ENCODE results near the gene STUB1.

The STUB1 gene

GRCh38 chr16:724188-725040 lies 44.2 kb downstream of the STUB1 start:
- Histone ChIP-seq H3K4me3 (ENCODE audit: low read length) (no peak overlapping the region), H3K9ac (ENCODE audit: low read length) (no peak overlapping the region), H3K36me3 (ENCODE audit: control insufficient read depth, insufficient read depth, low read length) (no peaks in the 10 kb centered on the region), H3K27me3 (ENCODE audit: control insufficient read depth, insufficient read depth, low read length) (peaks cover 19% of the 10 kb centered on the region), H3K4me1 (ENCODE audit: control insufficient read depth, insufficient read depth, low read length) (peaks cover 35% of the 10 kb centered on the region), H3K9me3 (ENCODE audit: control insufficient read depth, low read length) (no peaks in the 10 kb centered on the region)

GRCh38 chr16:725041-725376 lies 44.8 kb downstream of the STUB1 start:
- no peak overlapping the region for H3K9ac ChIP-seq (ENCODE audit: low read length)
- H3K4me1 ChIP-seq (ENCODE audit: control insufficient read depth, insufficient read depth, low read length) = peaks cover 29% of the 10 kb centered on the region
- H3K9me3 ChIP-seq (ENCODE audit: control insufficient read depth, low read length) = no peaks in the 10 kb centered on the region
- no peak overlapping the region for H3K4me3 ChIP-seq (ENCODE audit: low read length)
- no peaks in the 10 kb centered on the region for H3K36me3 ChIP-seq (ENCODE audit: control insufficient read depth, insufficient read depth, low read length)
- H3K27me3 ChIP-seq (ENCODE audit: control insufficient read depth, insufficient read depth, low read length) = peaks cover 19% of the 10 kb centered on the region

- Histone ChIP-seq H3K4me3 (ENCODE audit: low read length) (no peak overlapping the region), H3K9ac (ENCODE audit: low read length) (no peak overlapping the region), H3K9me3 (ENCODE audit: control insufficient read depth, low read length) (no peaks in the 10 kb centered on the region), H3K36me3 (ENCODE audit: control insufficient read depth, insufficient read depth, low read length) (no peaks in the 10 kb centered on the region), H3K4me1 (ENCODE audit: control insufficient read depth, insufficient read depth, low read length) (peaks cover 25% of the 10 kb centered on the region), H3K27me3 (ENCODE audit: control insufficient read depth, insufficient read depth, low read length) (peaks cover 19% of the 10 kb centered on the region)
These were observed 45.4 kb downstream of the STUB1 start for GRCh38 chr16:725463-726187.

GRCh38 chr16:726188-726437 lies 45.9 kb downstream of the STUB1 start:
- no peaks in the 10 kb centered on the region for H3K36me3 ChIP-seq (ENCODE audit: control insufficient read depth, insufficient read depth, low read length)
- peaks cover 19% of the 10 kb centered on the region for H3K27me3 ChIP-seq (ENCODE audit: control insufficient read depth, insufficient read depth, low read length)
- H3K9me3 ChIP-seq (ENCODE audit: control insufficient read depth, low read length) = no peaks in the 10 kb centered on the region
- no peak overlapping the region for H3K9ac ChIP-seq (ENCODE audit: low read length)
- no peak overlapping the region for H3K4me3 ChIP-seq (ENCODE audit: low read length)
- peaks cover 25% of the 10 kb centered on the region for H3K4me1 ChIP-seq (ENCODE audit: control insufficient read depth, insufficient read depth, low read length)

- peak within 1 kb of the TSS; percentile 31 for H3K4me3 ChIP-seq (ENCODE audit: low read length)
- peaks cover 19% of the 10 kb centered on the region for H3K27me3 ChIP-seq (ENCODE audit: control insufficient read depth, insufficient read depth, low read length)
- peaks cover 22% of the 10 kb centered on the region for H3K4me1 ChIP-seq (ENCODE audit: control insufficient read depth, insufficient read depth, low read length)
- no peaks in the 10 kb centered on the region for H3K9me3 ChIP-seq (ENCODE audit: control insufficient read depth, low read length)
- no peaks in the 10 kb centered on the region for H3K36me3 ChIP-seq (ENCODE audit: control insufficient read depth, insufficient read depth, low read length)
- peak within 1 kb of the TSS; percentile 22 for H3K9ac ChIP-seq (ENCODE audit: low read length)
These were observed 46.5 kb downstream of the STUB1 start, which contains the start of the genes CCDC78 and HAGHL for GRCh38 chr16:726438-727290. CCDC78 (minus strand) TSS chr16:726443; CDS start chr16:726367, 76 bp downstream. HAGHL (plus strand) TSS chr16:727106; CDS start chr16:727510, 404 bp downstream.

GRCh38 chr16:727291-727977 lies 47.2 kb downstream of the STUB1 start:
- Histone ChIP-seq H3K36me3 (ENCODE audit: control insufficient read depth, insufficient read depth, low read length) (no peaks in the 10 kb centered on the region), H3K27me3 (ENCODE audit: control insufficient read depth, insufficient read depth, low read length) (peaks cover 19% of the 10 kb centered on the region), H3K4me3 (ENCODE audit: low read length) (peak overlapping the region; percentile 31), H3K4me1 (ENCODE audit: control insufficient read depth, insufficient read depth, low read length) (peaks cover 19% of the 10 kb centered on the region), H3K9me3 (ENCODE audit: control insufficient read depth, low read length) (no peaks in the 10 kb centered on the region), H3K9ac (ENCODE audit: low read length) (peak overlapping the region; percentile 22)

GRCh38 chr16:728131-728889 lies 48.1 kb downstream of the STUB1 start:
- H3K9ac ChIP-seq (ENCODE audit: low read length) = no peak overlapping the region
- no peak overlapping the region for H3K4me3 ChIP-seq (ENCODE audit: low read length)
- peaks cover 19% of the 10 kb centered on the region for H3K4me1 ChIP-seq (ENCODE audit: control insufficient read depth, insufficient read depth, low read length)
- no peaks in the 10 kb centered on the region for H3K9me3 ChIP-seq (ENCODE audit: control insufficient read depth, low read length)
- no peaks in the 10 kb centered on the region for H3K36me3 ChIP-seq (ENCODE audit: control insufficient read depth, insufficient read depth, low read length)
- H3K27me3 ChIP-seq (ENCODE audit: control insufficient read depth, insufficient read depth, low read length) = peaks cover 19% of the 10 kb centered on the region

GRCh38 chr16:728890-729744 lies 48.9 kb downstream of the STUB1 start:
- H3K4me1 ChIP-seq (ENCODE audit: control insufficient read depth, insufficient read depth, low read length) = peaks cover 19% of the 10 kb centered on the region
- H3K9ac ChIP-seq (ENCODE audit: low read length) = no peak overlapping the region
- H3K36me3 ChIP-seq (ENCODE audit: control insufficient read depth, insufficient read depth, low read length) = no peaks in the 10 kb centered on the region
- peaks cover 19% of the 10 kb centered on the region for H3K27me3 ChIP-seq (ENCODE audit: control insufficient read depth, insufficient read depth, low read length)
- no peak overlapping the region for H3K4me3 ChIP-seq (ENCODE audit: low read length)
- H3K9me3 ChIP-seq (ENCODE audit: control insufficient read depth, low read length) = no peaks in the 10 kb centered on the region

GRCh38 chr16:729768-730665 lies 49.8 kb downstream of the STUB1 start:
- Histone ChIP-seq H3K9ac (ENCODE audit: low read length) (no peak overlapping the region), H3K9me3 (ENCODE audit: control insufficient read depth, low read length) (no peaks in the 10 kb centered on the region), H3K27me3 (ENCODE audit: control insufficient read depth, insufficient read depth, low read length) (peaks cover 16% of the 10 kb centered on the region), H3K4me1 (ENCODE audit: control insufficient read depth, insufficient read depth, low read length) (peaks cover 19% of the 10 kb centered on the region), H3K4me3 (ENCODE audit: low read length) (no peak overlapping the region), H3K36me3 (ENCODE audit: control insufficient read depth, insufficient read depth, low read length) (no peaks in the 10 kb centered on the region)

Measured in mucosa of stomach (tissue), 1 donor.